SK-N-SH (cell line): ENCODE data around the gene GLCCI1. TPM values are rescaled to one million over a fixed set of nuclear protein-coding genes. Genes with fewer than 3 reads are reported as not detected.
A peak's percentile ranks its signal among the peaks of the same experiment; 100 is the strongest.
"Not testable (repeated sequence)": the region's sequence is repeated elsewhere in the genome, so short reads cannot be mapped to it uniquely, and the experiment has no call there.

Experiments used
- CTCF ChIA-PET: fragments of 300-600, 350-600 bp; formaldehyde crosslinking; extraction: SDS; loops from one replicate; lab custom pipeline; 2021; lab: Yijun Ruan, JAX
- POLR2A ChIA-PET: fragments of 350-600 bp; sonication (Branson Sonifier 250); formaldehyde crosslinking; extraction: SDS; loops from one replicate; lab custom pipeline; 2020; ENCODE audit warnings: antibody characterized with exemption, inconsistent platforms; lab: Yijun Ruan, JAX
- DNase-seq: peaks from one replicate; pipeline ENCODE4 v3.0.0; 2012
- H2AFZ ChIP-seq: fragments of 200-600 bp; sonication (generic); 2 replicates; pipeline ENCODE4 v1.8.1; 2016; ENCODE audit warnings: antibody characterized with exemption, mild to moderate bottlenecking, low read depth
- H3F3A ChIP-seq: fragments of 200-600 bp; sonication (generic); replicated peaks from 2 replicates; pipeline ENCODE3; 2016; ENCODE audit warnings: antibody characterized with exemption, mild to moderate bottlenecking; ENCODE audit not compliant: insufficient read depth
- H3K27ac ChIP-seq, 2 experiments: fragments of 200-500 bp in 1 of 2; fragments of 200-600 bp in 1 of 2; sonication (Bioruptor generic) in 1 of 2; sonication (generic), shearing (Covaris generic) in 1 of 2; 2 replicates each; pipeline versions ENCODE4 v1.5.1 to v1.6.1; 2014 to 2016; ENCODE audit warnings: low read depth in 2 of 2, inconsistent platforms in 1 of 2, low read length in 1 of 2, mild to moderate bottlenecking in 1 of 2, mixed read lengths in 1 of 2
- H3K27me3 ChIP-seq: fragments of 200-600 bp; sonication (generic), shearing (Covaris generic); 2 replicates; pipeline ENCODE4 v1.6.1; 2016; ENCODE audit warnings: mixed run types; ENCODE audit not compliant: insufficient read depth
- H3K36me3 ChIP-seq, 2 experiments: fragments of 200-500 bp in 1 of 2; fragments of 200-600 bp in 1 of 2; sonication (Bioruptor generic) in 1 of 2; sonication (generic) in 1 of 2; replicated peaks in 1 of 2; 2 replicates each; pipeline versions ENCODE3 to v1.5.1; 2014 to 2016; ENCODE audit warnings: low read length in 1 of 2, mild to moderate bottlenecking in 1 of 2; ENCODE audit not compliant: insufficient read depth in 2 of 2, control insufficient read depth in 1 of 2
- H3K4me1 ChIP-seq, 2 experiments: fragments of 200-500 bp in 1 of 2; fragments of 200-600 bp in 1 of 2; sonication (Bioruptor generic) in 1 of 2; sonication (generic), shearing (Covaris generic) in 1 of 2; 2 replicates each; pipeline versions ENCODE4 v1.5.1 to v1.6.1; 2014 to 2016; ENCODE audit warnings: low read depth in 1 of 2, low read length in 1 of 2, mixed run types in 1 of 2; ENCODE audit not compliant: insufficient read depth in 2 of 2, control insufficient read depth in 1 of 2
- H3K4me2 ChIP-seq: fragments of 200-600 bp; sonication (generic), shearing (Covaris generic); 2 replicates; pipeline ENCODE4 v1.6.1; 2017; ENCODE audit warnings: mixed run types
- H3K4me3 ChIP-seq, 2 experiments: fragments of 200-500 bp in 1 of 2; fragments of 200-600 bp in 1 of 2; sonication (Bioruptor generic) in 1 of 2; sonication (generic), shearing (Covaris generic) in 1 of 2; 2 replicates each; pipeline versions ENCODE4 v1.5.1 to v1.8.1; 2014 to 2016; ENCODE audit warnings: low read depth in 2 of 2, inconsistent platforms in 1 of 2, low read length in 1 of 2, mild to moderate bottlenecking in 1 of 2, mixed read lengths in 1 of 2, moderate library complexity in 1 of 2
- H3K79me2 ChIP-seq: fragments of 200-600 bp; sonication (generic); 2 replicates; pipeline ENCODE4 v1.8.1; 2017; ENCODE audit warnings: mild to moderate bottlenecking; ENCODE audit not compliant: insufficient read depth
- H3K9ac ChIP-seq: fragments of 200-600 bp; sonication (generic); 2 replicates; pipeline ENCODE4 v1.6.1; 2017; ENCODE audit warnings: mixed run types
- H3K9me2 ChIP-seq: fragments of 200-600 bp; sonication (generic); 2 replicates; pipeline ENCODE4 v1.6.1; 2017; ENCODE audit warnings: mixed run types
- H3K9me3 ChIP-seq: fragments of 200-600 bp; sonication (generic); 2 replicates; pipeline ENCODE4 v1.6.1; 2017; ENCODE audit warnings: mixed run types, mild to moderate bottlenecking, moderate library complexity
- H4K20me1 ChIP-seq: fragments of 200-600 bp; sonication (generic); 2 replicates; pipeline ENCODE4 v1.6.1; 2017; ENCODE audit warnings: mild to moderate bottlenecking, mixed run types; ENCODE audit not compliant: insufficient read depth
- CTCF ChIP-seq: fragments of 200-600 bp; sonication (generic); IDR thresholded peaks from 2 replicates; pipeline ENCODE4 v1.6.1; 2017; ENCODE audit warnings: antibody characterized with exemption, mild to moderate bottlenecking, moderate library complexity
- EP300 ChIP-seq, 2 experiments: IDR thresholded peaks; 2 replicates each; pipeline versions ENCODE4 v1.4.0 to v1.6.1; 2012; ENCODE audit warnings: borderline replicate concordance in 1 of 2, low read depth in 1 of 2, low read length in 1 of 2
- FOXJ3 ChIP-seq: sonication (generic); formaldehyde crosslinking; IDR thresholded peaks from 2 replicates; pipeline ENCODE4 v1.5.1; 2020; ENCODE audit warnings: mild to moderate bottlenecking, missing genetic modification reagents
- JUND ChIP-seq: IDR thresholded peaks from 2 replicates; pipeline ENCODE4 v1.4.0; 2012
- MAX ChIP-seq: IDR thresholded peaks from 2 replicates; pipeline ENCODE4 v1.4.0; 2012; ENCODE audit warnings: low read depth
- MEF2A ChIP-seq: IDR thresholded peaks from 2 replicates; pipeline ENCODE4 v1.4.0; 2012; ENCODE audit warnings: low read depth, borderline replicate concordance
- NFIC ChIP-seq: IDR thresholded peaks from 2 replicates; pipeline ENCODE4 v1.4.0; 2012; ENCODE audit warnings: borderline replicate concordance
- REST ChIP-seq: IDR thresholded peaks from 2 replicates; pipeline ENCODE4 v1.6.1; 2012; ENCODE audit warnings: mild to moderate bottlenecking, low read depth, low read length, moderate library complexity
- SIN3A ChIP-seq: IDR thresholded peaks from 2 replicates; pipeline ENCODE4 v1.6.1; 2012; ENCODE audit warnings: low read depth, mild to moderate bottlenecking, low read length, moderate library complexity, borderline replicate concordance
- USF2 ChIP-seq: fragments of 150-350 bp; IDR thresholded peaks from 2 replicates; pipeline ENCODE4 v1.6.1; 2017; ENCODE audit warnings: antibody characterized with exemption, low read length, low read depth, borderline replicate concordance
- WGBS: methylation state at CpG from one replicate; pipeline ENCODE4 v1.1.6; 2017; ENCODE audit warnings: low lambda C conversion rate; 5-methylcytosine and 5-hydroxymethylcytosine counted together
- polyA plus RNA-seq, 3 experiments: library from polyadenylated mRNA; depleted of rRNA; stranded (reverse); fragments of >200 nt; gene quantifications; 2 replicates each; pipeline ENCODE4 v1.2.3, GENCODE V29; 2012

GLCCI1 gene
- polyA plus RNA-seq, 1 of the 3 experiments (the other 2 are of a cell fraction): 5.5 TPM

- H3K9ac ChIP-seq, H3K4me3 ChIP-seq, H3K9me2 ChIP-seq, H3K4me2 ChIP-seq, H3K27me3 ChIP-seq, H2AFZ ChIP-seq, CTCF ChIA-PET, H3K79me2 ChIP-seq, DNase-seq, H4K20me1 ChIP-seq, POLR2A ChIA-PET, H3K9me3 ChIP-seq, H3K4me1 ChIP-seq: not testable (repeated sequence)
- Histone ChIP-seq H3K36me3 (peaks cover 9 to 18% of the 10 kb centered on the region in 2 experiments), H3F3A (peaks cover 35% of the 10 kb centered on the region), H3K27ac (peak overlapping the region in 1 of 2 experiments; percentile 95; a peak in 1 of 4 replicates)
- 87% methylated on average over 5 of the region's 5 CpGs for WGBS
Measured at GRCh38 chr7:8063300-8063699, 94.7 kb downstream of the GLCCI1 start.

GRCh38 chr7:8063706-8064297 lies 95.2 kb downstream of the GLCCI1 start:
- peaks cover 3 to 8% of the 10 kb centered on the region in 2 experiments; a peak in 3 of 4 replicates for H3K4me1 ChIP-seq
- POLR2A ChIA-PET: no interaction called here
- H3K9me2 ChIP-seq: no peaks in the 10 kb centered on the region
- no peak overlapping the region for H3K9ac ChIP-seq
- H3F3A ChIP-seq: peaks cover 34% of the 10 kb centered on the region
- H3K27me3 ChIP-seq: no peaks in the 10 kb centered on the region
- H3K79me2 ChIP-seq: no peaks in the 10 kb centered on the region
- H3K9me3 ChIP-seq: no peaks in the 10 kb centered on the region
- CTCF ChIA-PET: interaction anchor here (0.9 kb wide), 1 partner anchor 10 kb away, joined by 4 read pairs; no protein-coding TSS in a partner anchor
- H3K4me2 ChIP-seq: no peak overlapping the region
- peak overlapping the region in 1 of 2 experiments; percentile 95; a peak in 2 of 4 replicates for H3K27ac ChIP-seq
- TF ChIP-seq MAX (no peak), MEF2A (no peak), REST (no peak), USF2 (no peak), JUND (no peak), NFIC (no peak), FOXJ3 (no peak), EP300 (IDR thresholded peaks at IDR 0.05; ENCODE audit: borderline replicate concordance in 1 of 2, low read depth in 1 of 2, low read length in 1 of 2) (no peak), SIN3A (no peak), CTCF (no peak)
- H4K20me1 ChIP-seq: peaks cover 3% of the 10 kb centered on the region; the same call in 1 of the 2 replicates
- DNase-seq: no peak
- no peak overlapping the region for H2AFZ ChIP-seq
- H3K4me3 ChIP-seq: no peak overlapping the region
- peaks cover 6 to 18% of the 10 kb centered on the region in 2 experiments for H3K36me3 ChIP-seq
